Activated CD4-positive, alpha-beta T cell treated with anti-CD3 and anti-CD28 coated beads, Interleukin-2, amount 50 U/mL, for 16 hours (primary cell): ENCODE results near the gene MINK1.
"Not testable (repeated sequence)": the region's sequence is repeated elsewhere in the genome, so short reads cannot be mapped to it uniquely, and the experiment has no call there.

Experiments used
- DNase-seq: peaks from one replicate; pipeline ENCODE4 v3.0.0-alpha.2; 2020

The MINK1 gene

DNA sequence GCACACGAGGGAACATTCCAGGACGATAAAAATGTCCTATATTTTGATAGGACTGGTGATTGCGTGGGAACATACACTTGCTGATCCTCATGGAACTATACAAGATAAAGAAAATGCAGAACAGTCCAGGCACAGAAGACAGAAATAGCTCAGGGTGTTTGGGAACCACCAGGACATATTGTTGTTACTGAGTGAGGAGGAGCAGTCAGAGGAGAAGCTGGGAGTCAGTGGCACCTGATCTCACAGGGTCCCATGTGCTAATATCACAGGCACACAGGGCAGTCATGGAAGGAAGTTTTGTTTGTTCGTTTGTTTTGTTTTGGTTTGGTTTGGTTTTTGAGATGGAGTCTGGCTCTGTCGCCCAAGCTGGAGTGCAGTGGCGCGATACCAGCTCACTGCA, 20.4 kb upstream of the MINK1 start:
- no peak for DNase-seq

DNA sequence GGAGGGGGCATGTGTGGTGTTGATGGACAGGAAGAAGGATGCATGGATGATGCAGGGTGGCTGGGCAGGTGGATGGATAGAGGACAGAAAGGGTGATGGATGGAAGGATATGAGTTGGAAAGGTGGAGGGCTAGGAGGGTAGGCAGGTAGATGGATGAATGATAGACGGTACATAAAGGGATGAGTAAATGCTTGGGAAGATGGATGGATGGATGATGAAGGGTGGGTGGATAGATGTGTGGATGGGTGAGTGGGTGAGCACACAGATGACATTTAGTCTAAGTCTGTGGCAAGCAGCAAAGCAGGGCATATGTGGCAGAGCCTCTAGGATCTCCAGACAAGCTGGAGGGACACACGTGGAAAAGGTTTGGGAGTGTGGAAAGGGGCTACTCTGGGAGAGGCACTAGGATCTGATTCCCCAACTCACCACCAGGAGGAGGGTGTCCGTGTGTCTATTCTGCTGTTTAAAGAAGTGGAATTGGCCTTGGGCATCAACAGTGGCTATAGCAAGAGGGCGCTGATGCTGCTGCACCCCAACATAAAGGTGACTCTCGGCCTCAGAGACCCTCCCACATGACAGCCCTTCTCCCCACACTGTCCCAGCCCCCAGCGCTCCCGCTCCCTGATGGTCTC, 18.0 kb upstream of the MINK1 start:
- DNase-seq = no peak

DNA sequence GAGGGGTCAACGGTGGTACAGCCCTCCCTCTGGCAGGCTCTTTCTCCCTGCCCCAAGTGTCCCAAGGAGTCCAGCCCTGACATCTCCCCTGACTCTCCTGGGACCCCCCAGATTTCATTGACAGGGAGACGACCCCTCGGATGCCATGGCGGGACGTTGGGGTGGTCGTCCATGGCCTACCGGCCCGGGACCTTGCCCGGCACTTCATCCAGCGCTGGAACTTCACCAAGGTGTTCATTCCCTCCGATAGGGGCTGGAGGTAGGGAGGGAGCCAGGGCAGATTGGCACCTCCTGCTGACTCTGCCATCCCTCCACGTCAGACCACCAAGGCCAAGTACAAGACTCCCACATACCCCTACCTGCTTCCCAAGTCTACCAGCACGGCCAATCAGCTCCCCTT, 16.3 kb upstream of the MINK1 start:
- no peak for DNase-seq

DNA sequence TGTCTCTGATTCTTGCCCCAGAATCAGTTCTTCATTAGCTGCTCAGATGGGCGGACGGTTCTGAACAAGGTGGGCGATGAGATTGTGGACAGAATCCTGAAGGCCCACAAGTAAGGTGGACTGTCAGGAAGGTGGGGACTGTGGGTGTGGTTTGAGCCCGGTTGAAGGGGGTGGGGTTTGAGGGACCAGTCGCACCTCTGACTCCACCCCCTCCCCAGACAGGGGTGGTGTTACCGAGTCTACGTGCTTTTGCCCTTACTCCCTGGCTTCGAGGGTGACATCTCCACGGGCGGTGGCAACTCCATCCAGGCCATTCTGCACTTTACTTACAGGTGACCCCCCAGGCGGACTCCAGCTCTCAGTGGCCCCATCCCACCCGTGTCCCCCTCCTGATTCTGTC, 14.9 kb upstream of the MINK1 start:
- no peak for DNase-seq

DNA sequence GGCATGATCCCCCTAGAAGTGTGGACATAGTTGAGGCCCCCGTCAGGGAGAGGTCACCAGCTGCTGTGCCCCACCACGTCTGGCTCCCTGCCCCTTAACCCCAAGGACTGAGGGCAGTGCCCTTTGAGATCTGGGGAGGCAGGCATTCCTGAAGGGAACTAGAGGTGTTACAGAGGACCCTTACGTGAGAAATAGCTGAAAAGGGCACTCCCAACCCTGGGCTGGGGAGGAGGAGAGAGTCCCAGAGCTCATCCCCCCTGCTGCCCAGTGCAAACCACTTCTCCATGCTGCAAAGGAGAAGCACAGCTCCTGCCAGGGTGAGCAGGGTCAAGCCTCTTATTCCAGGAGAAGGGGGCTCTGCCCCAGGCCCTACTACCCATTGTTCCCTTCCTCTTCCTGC, 10.3 kb upstream of the MINK1 start:
- DNase-seq = no peak

DNA sequence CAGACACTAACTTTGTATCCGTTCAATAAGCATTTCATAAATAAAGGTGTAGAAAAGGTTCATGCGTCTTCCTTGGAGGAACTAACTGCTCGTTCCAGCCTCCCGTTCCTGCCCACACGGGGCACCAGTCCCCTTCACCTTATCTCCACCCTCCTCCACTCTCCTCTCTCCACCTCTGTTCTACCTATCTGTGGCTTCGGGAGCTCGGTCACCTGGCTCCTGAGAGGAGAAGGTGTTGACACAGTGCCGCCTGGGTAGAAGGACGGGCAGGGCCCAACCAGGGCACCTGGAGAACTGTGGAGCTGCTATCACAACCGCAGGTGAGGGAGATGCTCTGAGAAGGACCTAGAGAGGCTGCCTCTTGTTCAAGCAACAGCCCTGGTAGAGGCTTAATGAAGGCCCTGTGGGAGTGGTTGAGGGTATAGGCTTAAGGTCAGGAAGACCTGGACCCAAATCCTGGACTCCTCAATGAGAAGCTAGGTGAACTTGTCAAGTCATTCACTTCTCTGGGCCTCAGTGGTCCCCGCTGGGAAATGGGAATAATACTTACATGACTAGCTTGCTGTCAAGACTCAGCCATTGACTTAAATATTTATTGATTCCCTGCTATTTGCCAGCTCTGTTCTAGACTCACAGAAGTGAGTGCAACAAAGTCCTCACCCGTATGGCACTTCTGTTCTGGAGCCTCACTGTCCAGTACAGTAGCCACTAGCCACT, 9.6 kb upstream of the MINK1 start:
- DNase-seq = no peak

DNA sequence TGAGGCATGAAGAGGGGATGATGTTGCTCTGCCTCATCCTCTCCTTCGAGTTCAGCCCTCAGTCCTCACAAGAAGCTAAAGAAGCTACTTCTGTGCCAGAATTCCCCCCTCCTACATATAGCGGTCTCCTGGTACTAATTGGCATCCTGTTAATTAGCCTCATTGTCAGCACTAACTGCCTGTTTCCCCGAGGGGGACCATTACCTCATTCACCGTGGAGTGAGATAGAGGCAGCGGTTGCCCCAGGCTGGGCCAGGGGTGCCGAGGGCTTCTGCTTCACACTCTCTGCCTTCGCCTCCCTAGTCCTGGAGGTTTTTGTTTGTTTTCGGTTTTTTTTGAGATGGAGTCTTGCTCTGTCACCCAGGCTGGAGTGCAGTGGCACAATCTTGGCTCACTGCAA, 5.7 kb upstream of the MINK1 start:
- DNase-seq = no peak

DNA sequence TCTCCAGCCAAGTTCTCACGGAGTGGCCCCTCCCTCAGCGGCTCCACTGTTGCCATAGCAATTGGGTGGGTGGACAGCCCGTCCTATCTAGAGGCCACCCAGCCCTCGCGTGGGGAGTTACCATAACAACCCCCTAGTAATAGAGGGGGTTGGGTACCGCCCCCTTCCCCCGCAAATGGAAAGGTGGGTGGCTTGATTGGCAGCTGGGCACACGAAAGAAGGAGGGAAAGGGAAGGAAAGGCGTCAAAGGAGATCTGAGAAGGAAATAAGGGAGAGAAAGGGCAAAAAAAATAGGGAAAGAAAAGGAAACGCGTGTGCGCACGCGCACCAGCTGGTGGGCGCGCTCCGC, 337 bp upstream of the MINK1 start:
- not testable (repeated sequence) for DNase-seq

DNA sequence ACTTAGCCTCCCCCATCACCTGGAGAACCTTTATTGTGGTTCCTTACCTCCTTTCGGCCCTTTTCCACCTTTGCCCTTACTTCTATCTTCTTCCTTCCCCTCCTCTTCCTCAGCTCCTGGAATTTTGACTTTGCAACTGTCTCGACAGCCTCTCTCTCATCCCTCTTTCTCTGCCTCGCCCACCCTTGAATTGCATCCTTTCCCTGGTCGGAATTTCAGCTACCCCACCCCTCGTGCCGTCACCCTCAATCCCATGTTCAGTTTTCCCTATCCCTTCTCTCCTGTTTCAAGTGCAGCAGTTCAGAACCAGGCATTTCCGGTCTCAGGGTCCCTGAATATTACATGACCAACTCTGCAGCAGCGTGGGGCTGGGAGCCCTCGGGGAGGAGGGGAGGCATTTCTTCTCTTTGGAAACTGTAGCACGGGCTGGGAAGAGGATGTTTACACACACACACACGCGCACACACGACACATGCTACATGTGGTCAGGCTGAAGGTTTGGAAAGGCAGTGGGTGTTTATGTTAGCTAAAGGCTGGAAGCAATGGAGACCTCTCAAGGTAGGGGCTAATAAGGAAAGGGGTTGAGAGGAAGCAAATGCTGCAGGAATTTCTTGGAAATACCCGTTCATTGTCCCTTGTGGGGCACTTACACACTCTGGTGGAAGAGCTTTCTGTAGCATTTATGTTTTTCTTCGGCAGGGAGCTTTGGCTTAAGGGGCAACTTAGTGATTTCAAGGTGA, 971 bp downstream of the MINK1 start:
- DNase-seq = no peak

DNA sequence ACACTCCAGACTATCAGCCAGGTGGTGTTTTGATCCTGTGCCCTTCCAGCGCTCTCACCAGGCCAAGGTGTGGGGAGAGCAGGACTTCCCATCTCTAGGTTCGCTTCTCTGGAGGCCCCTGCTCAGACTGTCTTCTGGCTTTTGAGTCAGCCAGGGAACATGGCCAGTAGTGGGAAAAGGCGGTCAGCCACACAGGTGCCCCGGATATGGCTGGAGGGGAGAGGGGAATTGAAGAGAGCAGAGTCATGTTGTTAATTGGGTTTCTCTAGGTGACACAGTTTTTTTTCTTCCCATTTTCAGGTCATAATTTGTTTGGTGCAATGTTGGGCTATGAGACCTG, 1.5 kb downstream of the MINK1 start:
- no peak for DNase-seq

DNA sequence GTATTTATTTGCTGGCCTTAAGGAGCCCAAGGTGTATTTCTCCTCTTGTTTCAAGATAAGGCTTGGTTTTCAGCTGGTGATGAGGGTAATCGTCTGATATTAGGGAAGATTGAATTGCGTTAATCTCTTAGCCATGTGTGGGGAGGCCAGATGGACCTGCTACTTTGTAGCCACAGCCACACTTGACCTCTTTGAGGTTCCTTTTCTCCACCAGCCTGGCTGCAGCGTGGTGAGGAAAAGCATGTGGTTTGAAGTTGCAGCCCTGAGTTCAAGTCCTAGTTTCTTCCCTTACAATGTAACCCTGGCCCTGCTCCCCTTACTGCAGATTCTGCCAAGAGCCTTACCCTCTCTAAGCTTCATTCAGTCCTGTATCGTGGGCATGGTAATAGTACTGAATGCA, 3.1 kb downstream of the MINK1 start:
- no peak for DNase-seq

DNA sequence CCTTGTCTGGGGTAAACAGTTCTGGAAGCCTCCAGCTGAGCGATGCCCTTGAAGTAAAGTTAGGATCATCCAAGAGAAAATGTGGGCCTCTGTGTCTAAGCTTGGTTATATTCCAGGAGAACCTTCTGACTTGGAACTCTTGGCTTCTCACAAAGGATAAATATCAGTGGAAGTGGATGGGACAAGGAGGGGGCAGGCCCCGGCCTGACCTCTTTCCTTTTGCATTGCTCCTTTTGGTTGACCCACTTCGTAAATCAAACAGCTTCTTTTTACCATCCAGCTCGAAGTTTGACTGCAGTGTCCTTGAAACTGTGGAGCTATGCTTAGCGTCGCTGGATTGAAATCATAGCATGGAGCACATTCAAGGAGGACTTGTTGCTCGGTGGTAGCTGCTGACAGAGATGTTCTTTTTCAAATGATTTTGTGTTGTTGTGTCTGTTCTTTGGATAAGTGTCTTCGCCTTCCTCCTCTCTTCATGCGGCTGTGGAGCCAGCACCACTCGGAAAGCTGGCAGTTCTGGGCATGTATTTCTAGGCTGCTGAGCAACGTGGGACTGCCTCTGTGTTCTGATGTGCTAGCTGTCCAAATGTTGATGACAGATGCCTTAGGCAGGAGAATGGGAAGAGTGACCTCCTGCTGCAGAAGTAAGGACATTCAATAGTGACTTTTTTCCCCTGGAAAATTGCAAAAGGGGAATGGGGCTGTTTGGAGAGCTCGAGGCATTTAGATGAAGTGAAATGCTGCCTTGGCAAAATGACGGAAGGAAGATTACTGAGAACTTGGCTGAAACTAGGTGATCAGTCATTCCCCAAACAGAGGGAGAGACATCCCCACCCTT, 4.5 kb downstream of the MINK1 start:
- DNase-seq = no peak

DNA sequence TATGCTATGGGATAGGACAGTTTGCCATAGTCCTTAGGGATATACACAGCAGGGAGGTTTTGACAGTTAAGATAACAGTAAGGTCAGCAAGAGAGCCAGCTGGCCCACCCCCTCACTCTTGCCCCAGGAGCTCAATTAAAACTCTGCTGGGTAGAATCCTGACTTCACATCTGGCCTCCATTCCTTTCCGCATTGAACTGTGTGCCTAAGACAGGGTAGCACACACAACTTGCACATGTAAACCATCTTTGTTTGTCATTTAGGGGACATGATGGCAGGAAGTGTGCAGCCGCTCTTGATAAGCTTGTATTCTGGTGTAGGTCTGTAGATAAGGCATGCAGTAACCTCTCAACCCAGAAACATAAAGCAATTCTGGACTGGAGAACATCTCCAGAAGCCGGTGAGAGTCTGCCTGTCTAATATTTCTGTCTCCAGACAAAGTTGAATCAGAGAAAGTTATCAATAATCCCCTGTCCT, 5.2 kb downstream of the MINK1 start:
- no peak for DNase-seq

DNA sequence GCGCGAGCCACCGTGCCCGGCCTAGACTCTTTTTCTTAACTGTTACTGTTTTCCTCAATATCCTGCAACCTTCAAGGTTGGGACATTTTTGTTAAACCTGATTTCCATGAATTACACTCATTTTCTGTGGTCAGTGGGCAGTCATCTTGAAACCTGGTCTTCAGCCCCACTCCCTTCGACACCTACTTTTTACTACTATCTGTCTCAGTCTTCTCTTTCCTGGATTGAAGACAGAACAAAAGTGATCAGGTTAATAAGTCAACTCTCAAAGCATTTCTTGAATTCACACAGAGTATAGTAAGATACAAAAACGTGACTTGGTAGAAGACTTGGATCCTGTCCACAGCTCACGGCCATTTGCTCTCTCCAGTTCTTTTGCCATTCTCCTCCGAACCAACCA, 6.1 kb downstream of the MINK1 start:
- DNase-seq = no peak

DNA sequence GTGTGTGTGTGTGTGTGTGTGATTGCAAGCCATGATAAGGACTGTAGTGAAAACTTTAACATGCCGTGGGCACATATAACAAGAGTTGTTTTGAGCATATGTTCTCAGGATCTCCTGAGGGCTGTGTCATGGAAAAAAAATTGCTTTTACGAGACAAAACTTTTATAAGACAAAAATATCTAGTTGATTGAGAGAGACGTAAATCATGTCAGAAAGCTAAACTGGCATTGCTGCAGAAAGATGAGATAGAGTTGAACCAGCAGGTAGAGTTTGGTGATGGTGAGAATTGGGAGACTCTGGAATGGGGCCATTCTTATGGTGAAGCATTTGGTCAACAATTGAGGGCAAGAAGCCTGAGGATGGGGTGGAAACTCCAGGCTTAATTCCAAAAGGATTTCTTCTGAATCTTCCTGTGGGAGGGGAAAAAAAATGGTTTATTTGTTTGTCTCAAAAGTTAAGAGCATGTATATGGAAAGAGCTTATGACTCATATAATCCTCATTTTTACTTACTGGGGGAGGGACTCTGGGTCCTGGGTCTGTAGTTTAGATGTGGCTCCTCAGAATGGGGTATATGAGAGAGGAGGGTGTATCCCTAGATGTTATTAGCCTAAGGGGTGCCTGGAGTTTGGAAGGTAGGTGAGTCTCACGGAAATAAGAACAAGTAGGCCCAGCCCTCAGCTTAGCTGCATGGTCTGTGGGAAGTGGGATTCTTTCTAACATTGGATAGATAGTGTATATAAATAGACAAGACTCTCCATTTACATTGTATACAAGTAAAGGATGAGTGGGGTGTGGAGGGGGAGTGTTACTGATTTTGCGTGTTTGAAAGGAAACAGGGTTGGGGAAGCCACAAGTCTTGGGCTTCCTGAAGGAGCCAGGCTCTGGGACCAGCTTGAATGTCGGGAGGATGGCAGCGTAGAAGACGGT, 7.1 kb downstream of the MINK1 start:
- no peak for DNase-seq

DNA sequence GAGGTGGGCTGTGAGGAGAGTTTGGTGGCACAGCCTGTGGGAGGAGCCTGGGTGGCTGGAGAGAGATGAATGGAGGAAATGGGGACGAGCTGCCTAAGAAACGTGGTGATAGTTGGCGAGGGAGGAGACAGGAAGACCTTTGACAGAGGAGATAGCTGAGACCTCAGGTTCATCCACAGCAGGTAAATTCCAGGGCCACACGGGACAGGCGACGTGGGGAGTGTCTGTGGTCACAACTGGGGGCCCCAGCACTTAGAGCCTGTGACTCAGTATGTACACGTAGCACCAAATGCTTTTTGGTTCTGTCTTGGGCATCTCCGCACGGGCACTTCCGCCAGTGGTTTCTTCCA, 7.7 kb downstream of the MINK1 start:
- no peak for DNase-seq

DNA sequence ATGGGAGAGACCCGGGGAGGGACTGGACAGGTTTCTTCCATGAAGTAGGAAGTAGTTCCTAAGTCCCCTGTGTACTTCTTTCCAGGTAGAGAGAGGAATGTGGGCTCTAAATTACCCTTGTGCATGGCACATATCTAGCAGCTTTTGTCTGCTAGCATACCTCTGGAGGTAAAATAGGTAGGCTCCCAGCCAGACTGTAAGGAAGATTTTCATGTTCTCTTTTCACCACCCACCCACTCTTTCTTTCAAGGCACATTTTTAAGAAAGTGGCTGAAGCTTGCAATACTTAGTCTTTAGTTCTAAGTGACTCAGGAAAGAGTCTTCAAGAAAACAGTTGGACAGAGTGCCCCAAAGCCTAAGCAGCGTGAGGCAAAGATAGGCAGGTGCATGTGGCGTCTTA, 9.2 kb downstream of the MINK1 start:
- DNase-seq = no peak

DNA sequence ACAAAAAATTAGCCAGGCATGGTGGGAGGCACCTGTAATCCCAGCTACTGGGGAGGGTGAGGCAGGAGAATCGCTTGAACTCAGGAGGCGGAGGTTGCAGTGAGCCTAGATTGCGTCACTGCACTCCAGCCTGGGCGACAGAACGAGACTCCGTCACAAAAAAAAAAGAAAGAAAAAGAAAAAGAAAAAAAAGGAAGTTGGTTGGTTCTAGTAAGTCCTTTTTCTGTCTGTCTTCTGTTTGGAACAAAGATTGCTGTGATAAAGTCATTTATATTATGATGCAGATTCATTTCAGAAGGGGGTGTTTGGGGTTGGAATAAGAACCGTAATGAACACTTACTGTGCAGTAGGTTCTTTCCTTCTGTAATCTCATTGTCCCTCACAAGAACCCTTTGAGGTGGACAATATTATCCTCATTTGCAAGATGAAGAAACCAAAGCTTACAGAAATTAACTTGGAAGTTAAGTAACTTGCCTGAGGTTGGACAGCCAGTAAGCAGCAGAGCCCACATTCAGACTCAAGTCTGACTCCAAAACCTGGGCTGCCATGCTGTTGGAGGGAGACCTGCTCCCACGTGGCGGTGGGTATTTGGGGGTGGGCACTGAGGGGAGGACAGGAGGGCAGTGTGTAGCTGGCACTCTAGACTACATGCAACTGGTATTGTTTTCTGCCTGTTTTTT, 10.3 kb downstream of the MINK1 start:
- no peak for DNase-seq

DNA sequence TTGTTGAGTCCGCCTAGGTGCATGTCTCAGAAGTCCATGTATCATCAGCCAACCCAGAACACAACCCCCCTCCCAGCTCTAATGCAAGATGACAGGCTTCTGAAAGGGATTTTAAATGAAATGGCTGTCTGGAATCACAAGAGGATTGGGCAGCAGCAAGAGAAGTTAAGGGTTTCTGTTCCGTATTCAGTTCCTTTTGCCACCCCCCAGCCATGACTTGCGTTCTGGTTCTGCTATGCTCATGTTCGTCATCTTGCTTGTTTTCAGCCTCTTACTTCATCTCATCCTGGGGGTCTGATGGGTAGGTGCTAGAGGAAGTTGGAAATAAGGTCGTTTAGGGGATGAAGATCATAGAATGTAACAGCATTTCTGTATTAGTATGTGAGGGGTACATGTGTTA, 12.0 kb downstream of the MINK1 start:
- no peak for DNase-seq

DNA sequence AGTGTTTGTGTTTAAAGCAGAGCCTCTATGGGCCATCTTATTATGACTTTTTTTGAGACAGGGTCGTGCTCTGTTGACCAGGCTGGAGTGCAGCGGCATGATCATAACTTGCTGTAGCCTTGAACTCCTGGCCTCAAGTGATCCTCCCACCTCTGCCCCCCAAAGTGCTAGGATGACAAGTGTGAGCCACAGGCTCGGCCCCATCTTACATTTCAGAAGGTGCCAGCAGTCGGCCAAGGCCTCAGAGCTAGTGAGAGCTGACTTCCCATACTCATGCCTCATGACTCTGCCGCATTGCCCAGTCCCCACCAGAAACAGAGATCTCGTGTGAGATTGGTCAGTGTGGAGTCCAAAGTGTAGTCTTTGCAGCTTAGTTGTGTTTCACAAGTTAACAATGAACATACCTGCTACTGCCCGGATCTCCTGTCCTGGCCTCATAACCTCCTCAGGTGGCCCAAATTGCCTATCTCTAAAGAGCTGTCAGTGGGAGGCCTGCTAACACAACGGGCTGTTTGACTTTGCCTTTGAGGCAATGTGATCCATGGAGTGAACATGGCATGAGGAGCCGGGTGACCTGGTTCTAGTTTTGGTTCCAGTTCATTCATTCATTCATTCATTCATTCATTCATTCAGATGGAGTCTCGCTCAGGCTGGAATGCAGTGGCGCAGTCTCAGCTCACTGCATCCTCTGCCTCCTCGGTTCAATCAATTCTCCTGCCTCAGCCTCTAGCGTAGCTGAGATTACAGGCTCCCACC, 13.7 kb downstream of the MINK1 start:
- no peak for DNase-seq

DNA sequence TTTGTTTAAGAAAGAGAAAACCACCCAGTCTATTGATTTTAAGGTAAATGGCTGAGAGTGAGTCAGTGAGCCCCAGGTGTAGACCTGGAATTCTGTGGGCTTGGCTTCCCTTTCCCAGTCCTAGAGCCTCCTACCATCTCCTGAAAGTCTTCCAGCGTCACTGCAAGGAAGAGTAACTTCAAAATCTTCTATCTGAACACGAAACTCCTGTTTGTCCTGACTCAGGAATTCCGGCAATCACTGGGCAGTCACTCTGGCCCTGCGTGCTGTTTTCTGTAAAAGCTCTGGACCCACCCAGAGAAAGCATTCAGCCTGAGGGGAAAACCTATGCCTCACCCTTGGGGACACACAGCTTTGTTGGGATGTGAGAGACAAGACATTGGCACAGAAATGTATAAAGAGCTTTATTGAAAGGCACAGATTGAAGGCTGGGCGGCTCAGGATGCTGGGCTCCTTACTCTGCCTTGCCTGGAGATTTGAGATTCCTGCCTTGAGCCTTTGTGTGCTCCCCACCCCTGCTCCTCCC, 15.9 kb downstream of the MINK1 start:
- no peak for DNase-seq
